Neuron (in vitro differentiated cells): Measurements from ENCODE around the gene WIF1.

Experiments
- H2AFZ ChIP-seq: one replicate; pipeline ENCODE4 v1.6.1; 2013; ENCODE audit warnings: low read depth, mild to moderate bottlenecking, inconsistent platforms, low read length, moderate library complexity
- H3K27me3 ChIP-seq: one replicate; pipeline ENCODE4 v1.6.1; 2013; ENCODE audit warnings: low read length; ENCODE audit not compliant: insufficient read depth
- H3K36me3 ChIP-seq: one replicate; pipeline ENCODE4 v1.6.1; 2013; ENCODE audit warnings: low read length; ENCODE audit not compliant: insufficient read depth
- H3K4me1 ChIP-seq: one replicate; pipeline ENCODE4 v1.6.1; 2013; ENCODE audit warnings: low read length; ENCODE audit not compliant: insufficient read depth
- H3K4me3 ChIP-seq: 2 replicates; pipeline ENCODE4 v1.5.1; 2013; ENCODE audit warnings: mild to moderate bottlenecking, low read length, moderate library complexity
- H3K9me3 ChIP-seq: one replicate; pipeline ENCODE4 v1.6.1; 2013; ENCODE audit warnings: low read length

Gene WIF1

GRCh38 chr12:65121049-65121955 is at the start of gene WIF1:
Gene WIF1, minus strand, starts transcription at chr12:65121305. Its CDS starts 114 bp downstream, at chr12:65121191.
- Histone ChIP-seq H3K9me3 (no peaks in the 10 kb centered on the region), H2AFZ (peak within 1 kb of the TSS; percentile 23), H3K36me3 (no peaks in the 10 kb centered on the region), H3K4me1 (peaks cover 6% of the 10 kb centered on the region), H3K27me3 (peaks cover 37% of the 10 kb centered on the region), H3K4me3 (peak within 1 kb of the TSS; percentile 12)

DNA sequence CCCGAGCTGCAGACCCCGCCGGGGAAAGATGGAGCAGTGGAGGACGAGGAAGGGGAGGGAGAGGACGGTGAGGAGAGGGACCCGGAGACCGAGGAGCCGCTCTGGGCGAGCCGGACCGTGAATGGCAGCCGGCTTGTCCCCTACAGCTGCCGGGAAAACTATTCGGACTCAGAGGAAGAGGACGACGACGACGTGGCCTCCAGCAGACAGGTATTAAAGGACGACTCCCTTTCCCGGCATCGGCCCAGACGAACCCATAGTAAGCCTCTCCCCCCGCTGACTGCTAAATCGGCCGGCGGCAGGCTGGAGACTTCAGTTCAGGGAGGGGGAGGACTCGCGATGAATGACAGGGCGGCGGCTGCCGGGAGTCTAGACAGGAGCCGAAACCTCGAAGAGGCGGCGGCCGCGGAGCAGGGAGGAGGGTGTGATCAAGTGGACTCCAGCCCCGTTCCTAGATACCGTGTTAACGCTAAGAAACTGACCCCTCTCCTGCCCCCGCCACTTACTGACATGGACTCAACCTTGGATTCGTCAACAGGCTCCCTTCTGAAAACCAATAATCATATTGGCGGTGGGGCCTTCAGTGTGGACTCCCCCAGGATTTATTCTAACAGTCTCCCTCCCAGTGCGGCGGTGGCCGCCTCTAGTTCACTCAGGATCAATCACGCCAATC is 49.2 kb upstream of the WIF1 start:
- H3K27me3 ChIP-seq = no peaks in the 10 kb centered on the region
- H3K4me3 ChIP-seq = peak overlapping the region; percentile 56
- peaks cover 37% of the 10 kb centered on the region for H3K4me1 ChIP-seq
- peak overlapping the region; percentile 90 for H2AFZ ChIP-seq
- peaks cover 15% of the 10 kb centered on the region for H3K36me3 ChIP-seq
- no peaks in the 10 kb centered on the region for H3K9me3 ChIP-seq

- Histone ChIP-seq H3K9me3 (no peaks in the 10 kb centered on the region), H3K4me1 (peaks cover 31% of the 10 kb centered on the region), H3K27me3 (no peaks in the 10 kb centered on the region), H3K36me3 (peaks cover 10% of the 10 kb centered on the region), H2AFZ (peak within 1 kb of the TSS; percentile 90), H3K4me3 (peak within 1 kb of the TSS; percentile 56)
These were observed 48.5 kb upstream of the WIF1 start, which contains the start of gene LEMD3 for GRCh38 chr12:65169320-65170208. Gene LEMD3, plus strand, starts transcription at chr12:65169583. Its CDS starts 14 bp downstream, at chr12:65169597.

GRCh38 chr12:65168681-65169319 is 47.7 kb upstream of the WIF1 start:
- no peaks in the 10 kb centered on the region for H3K9me3 ChIP-seq
- no peaks in the 10 kb centered on the region for H3K27me3 ChIP-seq
- H2AFZ ChIP-seq = peak overlapping the region; percentile 90
- H3K4me3 ChIP-seq = peak overlapping the region; percentile 56
- peaks cover 28% of the 10 kb centered on the region for H3K4me1 ChIP-seq
- H3K36me3 ChIP-seq = peaks cover 7% of the 10 kb centered on the region

DNA sequence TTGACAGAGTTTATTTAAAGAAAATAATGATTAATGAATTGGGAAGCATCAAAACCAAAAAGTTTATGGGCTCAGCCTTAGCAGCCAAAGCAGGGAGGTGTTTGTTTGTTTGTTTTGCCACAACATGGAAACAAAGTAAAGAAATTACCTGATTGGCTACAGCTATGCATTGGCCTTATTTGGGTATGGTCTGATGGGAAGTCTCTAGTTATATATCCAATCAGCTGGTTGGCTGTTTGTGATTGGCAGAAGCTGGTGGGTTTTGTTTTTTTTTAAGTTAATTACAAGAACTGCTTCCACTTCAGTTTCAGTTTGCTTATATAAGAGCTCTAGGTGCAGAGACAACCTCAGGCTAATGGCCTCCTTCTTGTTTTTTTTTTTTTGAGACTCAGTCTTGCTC is 43.7 kb upstream of the WIF1 start:
- Histone ChIP-seq H3K4me3 (no peak overlapping the region), H3K36me3 (no peaks in the 10 kb centered on the region), H3K4me1 (peaks cover 4% of the 10 kb centered on the region), H3K27me3 (peaks cover 13% of the 10 kb centered on the region), H3K9me3 (no peaks in the 10 kb centered on the region), H2AFZ (no peak overlapping the region)

DNA sequence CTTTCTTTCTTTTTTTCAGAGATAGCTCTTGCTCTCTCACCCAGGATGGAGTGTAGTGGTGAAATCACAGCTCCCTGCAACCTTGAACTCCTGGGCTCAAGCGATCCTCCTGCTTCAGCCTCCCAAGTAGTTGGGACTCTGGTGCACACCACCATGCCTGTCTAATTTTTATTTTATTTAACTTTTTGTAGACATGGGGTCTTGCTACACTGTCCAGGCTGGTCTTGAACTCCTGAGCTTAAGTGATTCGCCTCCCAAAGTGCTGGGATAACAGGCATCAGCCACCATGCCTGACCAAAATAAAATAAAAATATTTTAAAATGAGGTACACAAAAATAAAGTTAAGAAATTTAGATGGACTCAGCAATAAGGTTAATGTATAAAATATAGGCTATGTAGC is 43.1 kb upstream of the WIF1 start:
- H3K4me1 ChIP-seq = peaks cover 4% of the 10 kb centered on the region
- no peak overlapping the region for H2AFZ ChIP-seq
- no peaks in the 10 kb centered on the region for H3K36me3 ChIP-seq
- no peaks in the 10 kb centered on the region for H3K9me3 ChIP-seq
- H3K27me3 ChIP-seq = peaks cover 13% of the 10 kb centered on the region
- H3K4me3 ChIP-seq = no peak overlapping the region

- Histone ChIP-seq H2AFZ (no peak overlapping the region), H3K27me3 (peaks cover 13% of the 10 kb centered on the region), H3K4me3 (no peak overlapping the region), H3K4me1 (peaks cover 4% of the 10 kb centered on the region), H3K9me3 (no peaks in the 10 kb centered on the region), H3K36me3 (no peaks in the 10 kb centered on the region)
These were observed 41.5 kb upstream of the WIF1 start for GRCh38 chr12:65162609-65163008.

DNA sequence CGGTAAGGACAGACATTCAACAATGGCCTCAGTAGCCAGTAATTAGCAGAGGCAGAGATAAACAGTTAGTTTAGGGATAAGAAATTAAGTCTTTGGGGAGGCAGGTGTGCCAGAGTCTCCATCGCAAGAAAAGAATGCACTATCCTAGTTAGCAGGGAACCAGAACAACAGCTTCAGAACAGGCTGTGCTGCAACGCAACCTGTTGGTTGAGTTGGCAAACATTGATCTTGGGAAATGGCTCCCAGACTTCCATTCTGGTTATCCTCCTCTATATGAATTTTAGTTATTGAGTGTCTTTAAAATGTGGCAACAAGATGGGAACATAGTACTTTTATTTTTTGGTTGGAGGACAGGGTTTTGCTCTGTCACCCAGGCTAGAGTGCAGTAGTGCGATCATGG is 36.0 kb upstream of the WIF1 start:
- Histone ChIP-seq H2AFZ (no peak overlapping the region), H3K9me3 (no peaks in the 10 kb centered on the region), H3K27me3 (peaks cover 16% of the 10 kb centered on the region), H3K36me3 (no peaks in the 10 kb centered on the region), H3K4me3 (no peak overlapping the region), H3K4me1 (peaks cover 4% of the 10 kb centered on the region)

DNA sequence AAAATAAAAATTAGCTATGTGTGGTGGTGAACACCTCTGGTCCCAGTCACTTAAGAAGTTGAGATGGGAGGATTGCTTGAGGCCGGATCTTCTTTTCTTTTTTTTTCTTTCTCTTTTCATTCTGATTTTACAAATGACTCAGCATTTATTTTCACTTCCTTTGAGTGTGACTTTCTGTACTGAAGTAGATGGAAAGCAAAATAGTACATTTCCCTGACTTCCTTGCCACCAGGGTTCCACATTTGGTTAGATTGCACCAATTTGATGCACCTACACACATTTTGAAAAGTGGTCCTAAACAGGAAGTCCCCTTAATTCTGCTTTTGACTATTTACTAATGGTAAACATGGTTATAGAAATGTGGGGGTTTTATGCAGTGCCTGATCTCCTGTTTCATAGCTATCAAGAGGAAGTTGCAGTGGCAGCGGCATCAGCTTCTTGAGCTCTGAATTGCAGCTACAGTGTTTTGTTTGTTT is 35.3 kb upstream of the WIF1 start:
- Histone ChIP-seq H2AFZ (no peak overlapping the region), H3K4me1 (peaks cover under 1% of the 10 kb centered on the region), H3K36me3 (no peaks in the 10 kb centered on the region), H3K27me3 (peaks cover 9% of the 10 kb centered on the region), H3K4me3 (no peak overlapping the region), H3K9me3 (no peaks in the 10 kb centered on the region)

GRCh38 chr12:65155784-65156183 is 34.7 kb upstream of the WIF1 start:
- Histone ChIP-seq H3K36me3 (no peaks in the 10 kb centered on the region), H3K4me3 (no peak overlapping the region), H3K27me3 (peaks cover 9% of the 10 kb centered on the region), H2AFZ (no peak overlapping the region), H3K4me1 (no peaks in the 10 kb centered on the region), H3K9me3 (no peaks in the 10 kb centered on the region)

- Histone ChIP-seq H3K27me3 (peaks cover 14% of the 10 kb centered on the region), H3K9me3 (no peaks in the 10 kb centered on the region)
These were observed 31.5 kb upstream of the WIF1 start for GRCh38 chr12:65152596-65152995.

GRCh38 chr12:65152012-65152411 is 30.9 kb upstream of the WIF1 start:
- Histone ChIP-seq H2AFZ (no peak overlapping the region), H3K4me1 (no peaks in the 10 kb centered on the region)

More at GRCh38 chr12:65152596-65152995, 31.5 kb upstream of the WIF1 start:
- Histone ChIP-seq H3K36me3 (no peaks in the 10 kb centered on the region), H3K4me3 (no peak overlapping the region), H2AFZ (no peak overlapping the region), H3K4me1 (no peaks in the 10 kb centered on the region)

More at GRCh38 chr12:65152012-65152411, 30.9 kb upstream of the WIF1 start:
- Histone ChIP-seq H3K9me3 (no peaks in the 10 kb centered on the region), H3K4me3 (no peak overlapping the region), H3K36me3 (no peaks in the 10 kb centered on the region), H3K27me3 (peaks cover 14% of the 10 kb centered on the region)
